ENCODE results near the gene EME2. TPM values are rescaled to one million over a fixed set of nuclear protein-coding genes. Genes with fewer than 3 reads are reported as not detected.

EME2 gene
- total RNA-seq, 4 donors from 2014 or later: 5.5 to 10.4 (median 6.5) TPM

- peak overlapping the region; percentile 79 to 97 (median 90) for H3K4me3 ChIP-seq
These were observed 52.8 kb downstream of the EME2 start for GRCh38 chr16:1825381-1825863.

More at GRCh38 chr16:1825381-1825863, 52.8 kb downstream of the EME2 start:
- 81% methylated on average over 15 of the region's 15 CpGs for WGBS
- intact Hi-C loops (cut with DNase I): no loop called here
- DNase-seq (ENCODE audit: extremely low spot score): no peak
- no peaks in the 10 kb centered on the region for H3K27me3 ChIP-seq
- H3K4me1 ChIP-seq: peaks cover 46 to 68% (median 55%) of the 10 kb centered on the region in 4 donors
- H3K36me3 ChIP-seq: peaks cover 22 to 37% (median 33%) of the 10 kb centered on the region in 4 donors
- H3K27ac ChIP-seq (replicated peaks in 1 of 4): peak overlapping the region; percentile 90 to 94 (median 92)
- TF ChIP-seq CTCF (IDR thresholded peaks at IDR 0.05) (no peak), POLR2AphosphoS5 (IDR thresholded peaks at IDR 0.05) (no peak), EP300 (IDR thresholded peaks at IDR 0.05) (no peak), POLR2A (IDR thresholded peaks at IDR 0.05; ENCODE audit: low read depth) (no peak)
- no peaks in the 10 kb centered on the region for H3K9me3 ChIP-seq

Small RNA genes lying within 50 kb of the gene (small RNA-seq; reads per million reads assigned to genes)
- 0 to 0.37 (median 0.33) reads per million in 3 donors for gene MIR3177

Other genes with a start within 250 kb of the EME2 start
- 10 to 100 TPM; 39.5 to 75.0 (median 57.1) TPM for gene TMEM204, start 239.1 kb upstream of the EME2 start, total RNA-seq
- gene IFT140, start 160.7 kb upstream of the EME2 start, total RNA-seq: 10 to 100 TPM; 16.6 to 27.3 (median 20.1) TPM
- 10 to 100 TPM in 3 of 4 donors, 1 to 10 TPM in 1; 9.1 to 15.5 (median 12.5) TPM for gene CRAMP1, start 160.4 kb upstream of the EME2 start, total RNA-seq
- gene JPT2, start 94.5 kb upstream of the EME2 start, total RNA-seq: 10 to 100 TPM; 20.8 to 57.5 (median 38.2) TPM
- gene MAPK8IP3, start 66.6 kb upstream of the EME2 start, total RNA-seq: 10 to 100 TPM; 21.5 to 36.2 (median 28.5) TPM
- 100 to 1,000 TPM in 1 of 4 donors, 10 to 100 TPM in 3; 64.8 to 101 (median 83.7) TPM for gene NME3, start 1.3 kb upstream of the EME2 start, total RNA-seq
- 10 to 100 TPM; 47.1 to 75.2 (median 64.2) TPM for gene MRPS34, start 324 bp downstream of the EME2 start, total RNA-seq
- gene SPSB3, start 9.8 kb downstream of the EME2 start, total RNA-seq: 100 to 1,000 TPM in 1 of 4 donors, 10 to 100 TPM in 3; 69.1 to 101 (median 78.6) TPM
- gene NUBP2, start 10.2 kb downstream of the EME2 start, total RNA-seq: 10 to 100 TPM; 82.7 to 93.8 (median 87.6) TPM
- gene IGFALS, start 20.9 kb downstream of the EME2 start, total RNA-seq: under 1 TPM in 2 of 4 donors, not detected in 2; 0.45 to 0.75 TPM
- gene HAGH, start 54.0 kb downstream of the EME2 start, total RNA-seq: 100 to 1,000 TPM; 148 to 264 (median 180) TPM
- gene FAHD1, start 54.4 kb downstream of the EME2 start, total RNA-seq: 10 to 100 TPM; 20.4 to 43.2 (median 39.5) TPM
- not detected for gene MEIOB, start 99.4 kb downstream of the EME2 start, total RNA-seq
- not detected for gene HS3ST6, start 145.6 kb downstream of the EME2 start, total RNA-seq
- gene MSRB1, start 170.4 kb downstream of the EME2 start, total RNA-seq: 10 to 100 TPM; 46.0 to 78.7 (median 53.1) TPM
- gene RPL3L, start 181.9 kb downstream of the EME2 start, total RNA-seq: not detected
- gene NDUFB10, start 186.7 kb downstream of the EME2 start, total RNA-seq: 100 to 1,000 TPM; 249 to 381 (median 295) TPM
- gene RPS2, start 192.0 kb downstream of the EME2 start, total RNA-seq: 1,000 to 10,000 TPM; 1,144 to 2,342 (median 1,414) TPM
- not detected for gene RNF151, start 194.0 kb downstream of the EME2 start, total RNA-seq
- 10 to 100 TPM; 27.0 to 42.9 (median 36.9) TPM for gene TBL3, start 199.2 kb downstream of the EME2 start, total RNA-seq
- gene NOXO1, start 208.7 kb downstream of the EME2 start, total RNA-seq: under 1 TPM in 1 of 4 donors, not detected in 3; 0.52 TPM
- gene GFER, start 211.4 kb downstream of the EME2 start, total RNA-seq: 10 to 100 TPM; 14.1 to 38.5 (median 23.7) TPM
- gene SYNGR3, start 217.2 kb downstream of the EME2 start, total RNA-seq: 1 to 10 TPM; 2.1 to 5.6 (median 3.3) TPM
- 10 to 100 TPM; 23.3 to 46.5 (median 34.9) TPM for gene ZNF598, start 237.0 kb downstream of the EME2 start, total RNA-seq
- gene NPW, start 247.0 kb downstream of the EME2 start, total RNA-seq: not detected